ENCODE data around the gene HOXA1.

DNA sequence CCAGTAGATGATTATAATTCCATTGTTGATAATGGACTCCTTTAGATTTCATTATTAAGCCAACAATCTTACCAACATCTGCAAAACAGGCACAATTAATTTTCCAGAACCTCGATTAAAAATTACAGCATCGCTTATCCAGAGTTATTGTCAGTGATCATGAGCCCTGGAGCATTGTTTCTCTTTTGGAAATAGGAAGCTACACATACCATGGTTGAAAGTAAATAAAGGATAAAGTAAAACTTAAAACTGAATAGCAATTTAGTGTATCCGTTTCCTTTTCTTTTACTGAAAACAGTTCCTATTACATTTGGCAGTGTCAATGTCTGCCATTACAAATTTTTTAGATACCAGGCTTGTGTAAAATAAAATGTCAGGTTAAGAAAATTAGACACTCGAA lies 16.6 kb upstream of the HOXA1 start:
- no peak for TF ChIP-seq POLR2AphosphoS5 (IDR thresholded peaks at IDR 0.05)
- no peak for TF ChIP-seq POLR2A (IDR thresholded peaks at IDR 0.05)
- TF ChIP-seq, protein P1, sequence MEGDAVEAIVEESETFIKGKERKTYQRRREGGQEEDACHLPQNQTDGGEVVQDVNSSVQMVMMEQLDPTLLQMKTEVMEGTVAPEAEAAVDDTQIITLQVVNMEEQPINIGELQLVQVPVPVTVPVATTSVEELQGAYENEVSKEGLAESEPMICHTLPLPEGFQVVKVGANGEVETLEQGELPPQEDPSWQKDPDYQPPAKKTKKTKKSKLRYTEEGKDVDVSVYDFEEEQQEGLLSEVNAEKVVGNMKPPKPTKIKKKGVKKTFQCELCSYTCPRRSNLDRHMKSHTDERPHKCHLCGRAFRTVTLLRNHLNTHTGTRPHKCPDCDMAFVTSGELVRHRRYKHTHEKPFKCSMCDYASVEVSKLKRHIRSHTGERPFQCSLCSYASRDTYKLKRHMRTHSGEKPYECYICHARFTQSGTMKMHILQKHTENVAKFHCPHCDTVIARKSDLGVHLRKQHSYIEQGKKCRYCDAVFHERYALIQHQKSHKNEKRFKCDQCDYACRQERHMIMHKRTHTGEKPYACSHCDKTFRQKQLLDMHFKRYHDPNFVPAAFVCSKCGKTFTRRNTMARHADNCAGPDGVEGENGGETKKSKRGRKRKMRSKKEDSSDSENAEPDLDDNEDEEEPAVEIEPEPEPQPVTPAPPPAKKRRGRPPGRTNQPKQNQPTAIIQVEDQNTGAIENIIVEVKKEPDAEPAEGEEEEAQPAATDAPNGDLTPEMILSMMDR (IDR thresholded peaks at IDR 0.05): no peak

All from breast epithelium (tissue), 3 donors.